GM08714 (cell line): ENCODE measurements around the gene RPL23.

ENCODE experiments used
- H3K4me3 ChIP-seq: fragments of 200-500 bp; sonication (Bioruptor generic); 2 replicates; pipeline ENCODE4 v1.5.1; 2014; ENCODE audit warnings: mild to moderate bottlenecking, low read length, inconsistent platforms
- ZNF274 ChIP-seq: IDR thresholded peaks from 2 replicates; pipeline ENCODE4 v1.6.1; 2012; ENCODE audit warnings: mild to moderate bottlenecking, low read depth, low read length

The RPL23 gene

GRCh38 chr17:38809828-38810227, 43.7 kb downstream of the RPL23 start:
- no peak overlapping the region for H3K4me3 ChIP-seq
- TF ChIP-seq ZNF274: no peak

- H3K4me3 ChIP-seq: peak overlapping the region; percentile 76
- TF ChIP-seq ZNF274: no peak
Observed at GRCh38 chr17:38800237-38800760, 53.2 kb downstream of the RPL23 start.

- peak within 1 kb of the TSS; percentile 82 for H3K4me3 ChIP-seq
- no peak for TF ChIP-seq ZNF274
Observed at GRCh38 chr17:38799501-38800236, 53.9 kb downstream of the RPL23 start, which contains the start of gene PIP4K2B. Gene PIP4K2B, minus strand, starts transcription at chr17:38799556. Its CDS starts 132 bp downstream, at chr17:38799424.

GRCh38 chr17:38798614-38799500, 54.7 kb downstream of the RPL23 start:
- TF ChIP-seq ZNF274: no peak
- peak overlapping the region; percentile 82 for H3K4me3 ChIP-seq
